SIG-M5 treated with dmso at 0.1 percent for 504 hours (cell line): ENCODE measurements around the gene FCSK.

Experiments
- DNase-seq: peaks from one replicate; lab custom pipeline; 2025; ENCODE audit not compliant: unreplicated experiment; lab: John Stamatoyannopoulos, UW

FCSK gene

DNA sequence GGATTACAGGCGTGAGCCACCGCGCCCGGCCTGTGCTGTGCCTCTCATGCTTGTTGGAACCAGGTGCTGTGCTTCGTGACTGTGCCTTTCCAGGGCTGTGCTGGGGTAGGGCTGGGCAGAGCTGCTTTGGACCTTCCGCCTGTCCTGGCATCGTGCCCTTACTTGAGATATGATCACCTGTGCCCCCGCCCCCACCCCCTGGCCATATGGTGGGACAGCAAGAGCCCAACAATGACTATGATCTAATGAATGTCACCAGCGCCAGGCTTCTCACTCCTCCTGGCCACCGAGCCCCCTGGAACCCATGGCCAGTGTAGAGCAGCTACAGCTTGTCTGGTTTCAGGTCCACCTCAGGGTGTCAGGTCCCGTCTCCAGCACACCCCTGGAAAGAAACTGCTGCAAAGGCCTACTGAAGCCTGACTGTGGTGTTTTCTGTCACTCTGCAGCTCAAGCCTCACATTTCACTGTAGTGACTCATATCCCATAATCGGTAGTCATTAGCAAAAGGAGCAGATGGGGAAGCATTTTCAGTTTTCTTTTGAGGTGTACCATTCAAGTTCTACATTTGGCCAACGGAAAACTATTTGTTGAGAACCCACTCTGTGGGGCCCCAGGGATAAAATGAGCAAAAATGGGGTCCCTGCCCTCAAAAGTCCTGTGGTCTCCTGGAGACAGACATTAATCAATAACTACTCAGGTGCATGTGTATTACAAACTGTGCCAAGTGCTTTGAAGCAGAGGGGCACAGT lies 22.1 kb downstream of the FCSK start:
- peak; percentile 77 for DNase-seq

DNA sequence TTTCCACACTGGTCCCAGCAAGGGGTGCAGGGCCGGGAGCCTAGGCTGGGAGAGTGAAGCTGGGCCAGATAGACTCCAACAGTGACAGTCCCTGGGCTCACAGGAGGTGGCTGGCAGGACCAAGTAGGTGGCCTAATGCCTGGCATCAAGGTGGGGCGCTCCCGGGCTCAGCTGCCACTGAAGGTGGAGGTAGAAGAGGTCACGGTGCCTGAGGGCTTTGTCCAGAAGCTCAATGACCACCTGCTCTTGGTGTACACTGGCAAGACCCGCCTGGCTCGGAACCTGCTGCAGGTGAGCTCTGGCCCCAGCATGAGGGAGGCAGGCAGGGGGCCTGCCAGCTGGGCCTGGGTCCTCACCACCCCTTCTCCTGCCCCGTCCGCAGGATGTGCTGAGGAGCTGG lies 23.8 kb downstream of the FCSK start:
- DNase-seq: no peak

DNA sequence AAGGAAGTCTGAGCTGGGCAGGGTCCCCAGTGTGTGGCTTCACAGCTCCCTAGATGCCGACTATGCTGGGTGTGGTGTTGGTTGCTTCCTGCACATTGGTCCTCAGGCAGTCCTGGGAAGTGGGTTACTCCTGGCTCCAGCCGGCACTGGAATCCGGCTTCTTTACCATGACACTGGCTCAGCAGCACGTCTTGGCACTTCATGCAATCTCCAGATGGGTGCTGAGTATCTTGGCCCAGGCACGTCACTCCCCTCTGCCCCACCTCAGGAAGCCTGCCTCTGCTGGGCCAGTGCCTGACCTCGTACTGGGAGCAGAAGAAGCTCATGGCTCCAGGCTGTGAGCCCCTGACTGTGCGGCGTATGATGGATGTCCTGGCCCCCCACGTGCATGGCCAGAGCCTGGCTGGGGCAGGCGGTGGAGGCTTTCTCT lies 24.5 kb downstream of the FCSK start:
- no peak for DNase-seq

DNA sequence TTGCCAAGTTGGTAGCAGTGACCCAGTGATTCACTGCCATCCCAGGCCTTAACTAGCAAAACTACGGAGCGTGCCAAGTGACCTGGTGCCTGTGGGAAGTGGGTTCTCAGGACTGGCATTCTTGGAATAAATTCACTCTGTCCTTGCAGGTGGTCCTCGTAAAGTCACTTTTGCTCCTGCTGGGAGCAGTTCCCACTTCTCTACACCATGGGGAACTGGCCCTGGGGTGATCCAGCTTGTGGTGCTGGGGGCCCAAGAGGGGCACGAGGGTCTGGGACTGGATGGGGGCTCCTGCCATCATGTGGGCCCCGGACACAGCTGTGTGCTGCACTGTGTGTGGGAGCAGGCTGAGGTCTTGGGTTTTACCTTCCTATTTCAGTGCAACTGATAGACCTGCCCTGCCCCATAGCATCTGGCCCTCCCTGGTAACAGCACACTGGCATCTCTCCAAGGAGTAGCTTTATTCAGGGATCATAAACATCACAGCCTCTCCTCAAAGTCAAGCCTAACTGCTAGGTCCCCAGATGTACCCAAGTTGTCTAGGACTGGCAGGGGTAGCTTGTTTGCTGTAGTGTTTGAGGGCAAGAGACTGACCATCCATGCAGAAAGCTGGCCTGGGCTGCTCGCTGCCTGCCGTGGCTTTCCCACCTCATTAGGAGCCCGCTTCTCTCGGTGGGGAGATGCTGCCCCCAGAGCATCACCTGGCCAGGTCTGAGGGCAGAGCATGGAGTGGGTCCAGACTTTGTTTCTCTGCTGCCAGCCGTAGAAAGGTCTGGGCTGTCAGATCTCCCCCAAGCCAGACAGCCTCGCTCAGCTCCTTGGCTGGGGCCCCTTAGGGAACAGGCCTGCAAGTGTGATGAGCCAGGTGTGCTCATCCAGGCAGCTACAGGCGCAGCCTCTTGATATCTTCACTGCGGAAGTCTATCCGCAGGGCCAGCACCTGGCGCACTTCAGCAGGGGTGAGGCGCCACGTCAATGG lies 26.0 kb downstream of the FCSK start:
- DNase-seq: no peak

DNA sequence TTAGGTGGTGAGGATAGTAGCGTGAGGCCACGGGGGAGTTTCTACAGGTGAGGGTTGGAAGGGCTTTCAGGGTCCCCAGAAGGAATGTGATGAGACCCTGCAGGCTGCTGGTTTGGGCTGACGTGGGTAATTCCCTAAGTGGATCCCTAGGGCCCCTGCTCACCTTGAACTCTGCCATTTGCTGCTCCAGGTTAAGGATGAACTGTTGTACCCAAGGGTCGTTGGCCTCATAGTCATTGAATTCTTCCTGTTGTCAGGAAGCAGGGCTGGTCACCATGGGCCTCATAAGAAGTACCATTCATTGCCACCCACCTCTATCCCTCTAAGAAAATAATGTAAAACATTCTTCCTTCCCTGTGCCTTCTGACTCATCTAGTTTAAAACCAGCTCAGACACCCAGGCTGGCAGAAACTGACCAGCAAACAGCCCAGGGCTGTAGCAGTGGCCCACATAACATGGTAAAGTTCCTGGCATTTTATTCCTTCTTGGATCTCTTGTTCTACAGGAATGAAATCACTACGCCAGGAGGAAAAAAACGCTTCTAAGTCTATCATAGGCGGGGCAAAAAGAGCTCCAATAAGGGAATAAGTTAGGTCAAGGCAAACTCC lies 27.6 kb downstream of the FCSK start:
- DNase-seq: no peak

DNA sequence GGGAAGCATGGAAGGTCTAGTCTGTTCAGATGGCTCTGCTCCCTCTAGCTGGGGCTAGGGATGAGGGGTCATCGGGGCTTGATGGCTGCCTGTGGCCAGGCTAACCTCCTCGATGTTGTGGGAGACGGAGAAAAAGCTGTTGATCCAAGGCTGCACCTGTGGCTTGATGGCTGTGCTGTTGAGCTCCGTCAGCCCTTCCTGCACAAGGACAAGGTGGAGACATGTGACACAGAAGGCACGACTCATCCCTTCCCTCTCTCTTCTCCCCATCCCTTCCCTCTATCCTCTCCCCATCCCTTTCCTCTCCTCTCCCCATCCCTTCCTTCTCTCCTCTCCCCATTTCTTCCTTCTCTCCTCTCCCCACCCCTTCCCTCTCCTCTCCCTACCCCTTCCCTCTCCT lies 28.2 kb downstream of the FCSK start:
- no peak for DNase-seq

DNA sequence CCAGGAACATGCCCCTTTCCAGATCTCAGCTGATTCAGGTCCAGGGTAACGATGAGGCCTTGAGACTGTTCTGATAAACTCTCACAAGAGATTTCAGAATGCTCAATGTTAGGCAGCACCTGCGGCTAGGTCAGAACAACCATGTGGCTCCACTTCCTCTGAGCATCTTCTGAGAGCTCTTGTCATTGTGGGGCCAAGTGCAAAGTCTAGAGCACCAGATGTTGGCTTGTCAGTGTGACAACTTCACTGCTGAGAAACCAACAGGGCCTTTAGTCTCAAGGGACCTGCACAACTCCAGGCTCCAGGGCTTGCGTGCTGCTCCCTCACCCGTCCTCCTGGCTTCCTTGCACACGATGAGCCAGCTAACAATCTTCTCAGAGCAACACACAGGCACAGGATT lies 29.0 kb downstream of the FCSK start:
- no peak for DNase-seq

DNA sequence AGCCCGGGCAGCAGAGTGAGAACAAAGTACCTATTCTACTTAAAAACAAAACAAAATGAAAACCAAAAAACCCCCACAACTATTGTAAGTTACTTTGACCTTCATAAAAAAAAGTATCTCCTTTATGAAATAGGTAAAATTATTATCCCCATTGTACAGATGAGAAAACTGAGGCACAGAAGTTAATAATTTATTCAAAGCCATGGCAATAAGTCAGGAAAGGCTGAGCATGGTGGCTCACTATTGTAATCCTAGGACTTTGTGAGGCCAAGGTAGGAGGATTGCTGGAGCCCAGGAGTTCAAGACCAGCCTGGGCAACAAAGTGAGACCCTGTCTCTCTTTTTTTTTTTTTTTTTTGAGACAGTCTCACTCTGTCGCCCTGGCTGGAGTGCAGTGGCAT lies 30.5 kb downstream of the FCSK start:
- no peak for DNase-seq

DNA sequence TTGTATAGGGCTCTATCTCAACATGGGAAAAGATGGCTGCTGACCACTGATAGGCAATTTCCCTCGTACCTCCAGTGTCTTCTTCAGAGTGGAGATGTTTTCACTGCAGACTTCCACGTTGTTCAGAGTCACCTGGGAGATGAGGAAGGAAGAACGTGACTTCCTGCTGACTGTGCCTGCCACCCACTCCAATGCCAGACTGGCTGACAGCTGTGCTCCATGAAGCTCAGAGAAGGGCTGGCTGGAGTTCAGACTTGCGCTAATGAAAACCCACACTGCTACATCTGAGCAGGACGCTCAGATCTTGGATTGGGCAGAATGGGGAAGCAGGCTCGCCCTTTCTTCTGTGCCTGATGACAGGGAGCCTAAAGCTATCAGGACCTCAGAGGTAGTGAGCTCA lies 35.9 kb downstream of the FCSK start:
- DNase-seq: no peak

DNA sequence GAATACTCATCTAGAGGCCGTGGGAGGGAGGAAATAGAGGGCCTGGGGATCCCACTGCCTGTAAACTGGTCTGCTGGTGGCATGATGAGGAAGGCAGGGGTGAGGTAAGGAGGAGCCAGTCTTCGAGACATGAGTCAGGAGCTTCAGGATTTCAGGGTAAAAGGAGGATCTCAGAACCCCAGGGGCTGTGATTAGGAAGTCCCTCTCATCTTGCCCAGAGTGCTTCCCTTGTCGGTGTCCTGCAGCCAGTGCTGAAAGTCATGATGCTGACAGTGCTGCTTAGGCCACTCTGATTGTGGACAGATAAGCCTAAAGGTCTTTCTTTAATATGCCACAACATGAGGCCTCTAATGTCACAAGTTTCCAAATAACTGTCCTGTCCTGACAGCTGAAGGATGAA lies 39.4 kb downstream of the FCSK start:
- DNase-seq: no peak

DNA sequence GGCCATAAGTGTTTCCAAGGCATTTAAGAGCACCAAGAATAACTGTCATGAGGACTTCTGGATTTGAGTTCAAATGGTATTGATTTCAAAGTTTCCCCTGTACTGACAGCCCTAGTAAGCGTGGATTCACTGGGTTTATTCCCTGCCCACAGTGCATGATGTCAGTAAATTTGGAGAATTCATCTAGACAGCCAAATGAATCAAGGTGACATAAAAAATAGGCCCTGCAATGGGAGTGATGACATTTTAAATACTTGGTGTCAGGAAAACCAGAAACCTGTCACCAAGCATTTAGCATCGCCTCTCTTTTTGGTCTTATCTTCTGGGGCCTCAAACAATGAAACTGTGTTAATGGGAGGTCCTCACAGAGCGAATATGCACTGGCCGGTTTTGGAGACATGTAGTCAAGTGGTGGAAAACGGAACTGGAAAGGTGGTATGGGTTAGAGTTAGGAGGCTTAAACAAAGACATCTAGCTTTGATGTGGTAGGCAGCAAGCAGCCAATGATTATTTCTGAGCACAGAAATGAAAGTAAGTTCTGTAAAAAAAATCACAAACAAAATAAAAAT lies 39.9 kb downstream of the FCSK start:
- DNase-seq: no peak

DNA sequence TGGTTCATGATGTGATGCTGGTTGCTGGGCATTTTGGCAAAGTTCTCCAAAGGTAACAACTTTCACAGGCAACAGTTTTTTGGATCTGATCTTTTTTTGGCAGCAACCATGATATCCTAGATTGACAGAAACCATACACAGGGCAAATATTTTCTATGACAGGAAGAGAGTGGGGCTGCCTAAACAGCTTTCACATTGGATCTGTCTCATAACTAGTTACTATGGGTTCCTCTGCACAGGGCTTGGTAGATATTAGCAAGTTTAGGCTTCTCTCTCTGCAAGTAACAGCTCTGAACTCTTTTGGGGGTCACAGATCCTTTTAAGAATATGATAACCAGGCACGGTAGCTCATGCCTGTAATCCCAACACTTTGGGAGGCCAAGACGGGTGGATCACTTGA lies 40.4 kb downstream of the FCSK start:
- no peak for DNase-seq

DNA sequence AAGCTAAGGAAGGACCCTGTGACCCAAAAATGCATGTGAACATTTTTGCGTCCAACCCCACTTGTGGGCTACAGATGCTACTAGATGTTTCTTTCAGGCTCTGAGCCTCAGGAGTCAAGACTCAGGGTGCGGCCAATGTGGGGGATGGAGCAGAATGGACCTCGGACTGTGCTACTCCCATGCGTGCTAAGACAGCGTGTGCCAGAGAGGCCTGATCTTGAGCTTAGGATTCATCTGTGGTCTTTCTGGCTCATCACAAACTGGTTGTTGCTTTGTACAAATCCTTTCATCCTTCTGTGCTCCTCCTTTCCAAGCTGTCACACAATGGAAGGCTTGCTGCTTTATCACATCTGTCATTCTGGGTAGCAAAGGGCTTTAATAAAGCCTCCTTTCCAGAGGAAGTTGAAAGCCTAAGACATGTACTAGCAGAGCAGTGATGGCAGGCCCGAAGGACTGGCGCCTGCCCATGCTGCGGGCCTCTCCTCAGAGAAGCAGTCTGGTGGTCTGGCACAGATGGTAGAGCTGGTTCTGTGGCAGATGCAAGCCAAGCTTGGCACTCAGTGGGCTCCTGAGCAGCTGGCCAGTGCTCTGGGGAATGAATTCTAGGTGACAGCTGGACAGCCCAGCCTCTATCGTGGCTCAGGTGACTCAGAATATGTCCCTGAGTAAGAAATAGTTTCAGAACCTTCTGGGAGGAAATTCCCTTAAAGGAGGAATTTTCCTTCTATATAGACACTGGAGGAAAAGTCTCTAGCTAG lies 41.2 kb downstream of the FCSK start:
- no peak for DNase-seq

DNA sequence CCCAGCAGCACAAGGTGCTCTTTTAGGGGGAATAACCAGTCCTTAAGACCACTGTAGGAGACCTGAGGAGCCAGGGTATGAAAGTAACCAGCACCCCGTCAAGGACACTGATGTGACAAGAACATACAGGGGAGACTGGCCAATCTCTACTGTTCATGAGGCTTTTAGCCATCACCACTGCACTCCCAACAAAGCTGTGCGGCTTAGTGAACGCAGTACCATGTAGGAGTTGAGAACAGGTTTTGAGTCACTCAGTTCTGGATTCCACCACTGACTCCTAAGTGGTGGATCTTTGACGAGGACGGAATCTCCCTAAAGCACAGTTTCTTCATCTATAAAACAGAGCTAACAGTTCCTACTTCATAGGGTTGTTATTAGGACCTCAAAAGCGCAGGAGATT lies 42.1 kb downstream of the FCSK start:
- DNase-seq: no peak

DNA sequence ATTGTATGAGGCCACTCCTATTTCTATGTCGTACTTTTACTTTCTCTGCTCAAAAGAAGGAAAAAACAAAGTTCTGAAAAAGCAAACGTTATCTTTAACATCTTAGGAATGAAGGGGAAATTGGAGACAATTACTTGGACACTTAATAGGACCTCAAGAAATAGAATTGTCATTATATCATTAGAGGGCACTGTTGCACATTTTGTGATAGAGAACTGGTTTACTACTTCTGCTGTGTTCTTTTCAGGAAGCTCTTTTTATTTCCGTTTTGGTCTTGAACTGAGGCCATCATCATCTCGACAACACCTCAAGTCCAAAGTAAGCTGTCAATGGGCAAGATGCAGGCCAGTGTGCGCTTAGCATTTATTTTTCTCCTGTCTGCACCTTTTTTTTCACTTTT lies 54.4 kb downstream of the FCSK start:
- DNase-seq: peak; percentile 57

DNA sequence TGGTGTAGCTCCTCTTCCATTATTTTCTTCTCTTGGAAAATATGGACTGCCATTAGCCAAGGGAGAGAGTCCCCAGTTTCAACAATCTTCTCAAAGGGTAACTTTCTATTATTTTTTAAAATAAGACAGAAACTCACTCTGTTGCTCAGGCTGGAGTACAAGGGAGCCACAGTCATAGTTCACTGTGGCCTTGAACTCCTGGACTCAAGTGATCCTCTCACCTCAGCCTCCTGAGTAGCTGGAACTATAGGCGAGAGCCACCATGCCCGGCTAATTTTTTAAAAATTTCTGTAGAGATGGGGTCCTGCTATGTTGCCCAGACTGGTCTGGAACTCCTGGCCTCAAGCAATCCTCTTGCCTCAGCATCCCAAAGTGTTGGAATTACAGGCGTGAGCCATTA lies 55.8 kb downstream of the FCSK start:
- DNase-seq: no peak

DNA sequence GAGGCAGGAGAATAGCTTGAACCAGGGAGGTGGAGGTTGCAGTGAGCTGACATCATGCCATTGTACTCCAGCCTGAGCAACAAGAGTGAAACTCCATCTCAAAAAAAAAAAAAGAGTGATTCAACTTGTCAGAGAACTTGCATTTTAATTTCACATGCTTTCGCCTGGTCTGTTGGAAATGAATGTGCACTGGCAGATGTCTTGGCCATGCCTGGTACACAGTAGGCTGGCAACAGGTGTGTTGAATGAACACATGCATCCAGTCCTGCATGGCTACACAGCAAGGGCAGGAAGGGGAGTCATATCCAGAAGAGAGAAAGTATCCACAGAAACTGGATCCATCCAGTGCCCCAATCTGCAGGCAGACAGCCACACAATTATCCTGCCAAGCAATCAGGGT lies 57.4 kb downstream of the FCSK start:
- no peak for DNase-seq

DNA sequence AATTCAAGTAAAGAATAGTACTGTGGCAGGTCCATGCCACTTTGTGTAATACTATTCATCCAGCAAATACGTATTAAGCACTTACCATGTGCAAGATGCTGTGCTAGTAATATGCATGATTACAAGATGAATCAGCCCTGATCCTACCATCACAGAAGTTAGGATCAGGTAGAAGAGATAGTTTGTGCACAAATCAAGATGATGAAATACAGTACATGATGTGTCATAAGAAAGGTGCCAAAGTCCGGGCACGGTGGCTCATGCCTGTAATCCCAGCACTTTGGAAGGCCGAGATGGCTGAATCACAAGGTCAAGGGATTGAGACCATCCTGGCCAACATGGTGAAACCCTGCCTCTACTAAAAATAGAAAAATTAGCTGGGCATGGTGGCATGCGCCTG lies 58.1 kb downstream of the FCSK start:
- no peak for DNase-seq

DNA sequence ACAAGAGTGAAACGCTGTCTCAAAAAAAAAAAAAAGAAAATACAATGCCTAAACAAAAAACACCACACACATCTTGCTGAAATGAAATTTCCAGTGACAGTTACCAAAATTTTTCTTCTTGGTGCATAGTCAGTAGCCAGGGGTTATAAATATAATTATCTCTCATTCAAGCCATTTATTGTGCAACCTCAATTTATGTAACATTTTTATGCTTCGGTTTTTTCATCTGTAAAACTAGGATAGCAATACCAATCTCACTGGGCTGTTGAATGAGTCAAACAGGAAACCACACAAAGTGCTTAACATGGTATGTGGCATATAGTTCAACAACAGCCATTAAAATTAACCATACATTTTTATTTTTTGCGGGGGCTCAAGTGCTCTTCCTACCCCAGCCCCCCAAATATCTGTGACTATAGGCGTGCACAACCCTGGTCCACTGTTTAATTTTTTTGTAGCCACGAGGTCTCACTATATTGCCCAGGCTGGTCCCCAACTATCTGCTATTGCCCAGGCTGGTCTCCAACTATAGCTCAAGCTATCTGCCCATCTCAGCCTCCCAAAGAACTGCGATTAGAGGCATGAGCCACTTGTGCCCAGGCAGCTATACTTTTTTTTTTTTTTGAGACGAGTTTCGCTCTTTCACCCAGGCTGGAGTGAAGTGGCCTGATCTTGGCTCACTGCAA lies 66.4 kb downstream of the FCSK start:
- peak; percentile 88 for DNase-seq
